SU-DHL-6 (cell line): Measurements from ENCODE around the gene MYO1G.

Experiments used
- CTCF ChIP-seq: fragments of 200-600 bp; sonication (generic); IDR thresholded peaks from one replicate; pipeline ENCODE4 v1.5.1; 2017; ENCODE audit warnings: antibody characterized with exemption, mild to moderate bottlenecking, low read length, moderate library complexity; ENCODE audit not compliant: insufficient read depth, poor library complexity, severe bottlenecking
- EZH2phosphoT487 ChIP-seq: fragments of 200-600 bp; sonication (generic), shearing (Covaris generic); conservative IDR thresholded peaks from 2 replicates; pipeline ENCODE4 v1.6.1; 2018; ENCODE audit warnings: mild to moderate bottlenecking, antibody characterized with exemption, low read length, moderate library complexity, mixed read lengths

GRCh38 chr7:44961844-44962482 lies 16.9 kb downstream of the MYO1G start:
- TF ChIP-seq CTCF (no peak), EZH2phosphoT487 (no peak)
